BJ (cell line): Measurements from ENCODE around the gene CHKA. TPM values are rescaled to one million over a fixed set of nuclear protein-coding genes. Genes with fewer than 3 reads are reported as not detected.

Experiments
- CTCF ChIA-PET: fragments of 350-600 bp; formaldehyde crosslinking; extraction: SDS; loops from one replicate; lab custom pipeline; 2021; ENCODE audit warnings: antibody characterized with exemption, inconsistent platforms; lab: Yijun Ruan, JAX
- POLR2A ChIA-PET: fragments of 300-600 bp; sonication (Branson Sonifier 250); formaldehyde crosslinking; extraction: SDS; loops from one replicate; lab custom pipeline; 2021; ENCODE audit warnings: antibody characterized with exemption; lab: Charles Lee
- DNase-seq: peaks from one replicate; pipeline ENCODE4 v3.0.0-alpha.2; 2011; ENCODE audit warnings: low read depth
- H3K27me3 ChIP-seq: 2 replicates; pipeline ENCODE4 v1.6.0; 2011; ENCODE audit warnings: low read length; ENCODE audit not compliant: control insufficient read depth, insufficient read depth
- H3K36me3 ChIP-seq: 2 replicates; pipeline ENCODE4 v1.5.1; 2011; ENCODE audit warnings: low read length; ENCODE audit not compliant: control insufficient read depth, insufficient read depth
- H3K4me3 ChIP-seq: 2 replicates; pipeline ENCODE4 v1.5.1; 2011; ENCODE audit warnings: low read depth, mild to moderate bottlenecking, control low read depth, low read length
- polyA plus RNA-seq: library from polyadenylated mRNA; depleted of rRNA; stranded (reverse); fragments of >200 nt; gene quantifications from 2 replicates; pipeline ENCODE4 v1.2.3, GENCODE V29; 2011
- TF ChIP-seq, protein P1 (sequence below): IDR thresholded peaks from 2 replicates; pipeline ENCODE4 v1.5.1; 2011; ENCODE audit warnings: low read depth, mild to moderate bottlenecking, control low read depth, inconsistent platforms, low read length, moderate library complexity; ENCODE audit not compliant: insufficient read depth

The CHKA gene
- polyA plus RNA-seq, 1 experiment: 5.9 TPM

GRCh38 chr11:68011051-68011943 is 109.9 kb downstream of the CHKA start:
- no peak for DNase-seq
- Histone ChIP-seq H3K36me3 (no peaks in the 10 kb centered on the region; the same call in 1 of the 2 replicates), H3K27me3 (no peaks in the 10 kb centered on the region), H3K4me3 (peak overlapping the region; percentile 50)
- CTCF ChIA-PET: interaction anchor here (0.9 to 2.8 kb wide), 5 partner anchors 17 to 199 kb away, joined by 3 to 13 read pairs (median 6); no protein-coding TSS in a partner anchor
- POLR2A ChIA-PET: interaction anchor here (0.5 to 1.1 kb wide), 2 partner anchors 23 to 31 kb away, joined by 3 to 4 read pairs; no protein-coding TSS in a partner anchor
- TF ChIP-seq, protein P1, sequence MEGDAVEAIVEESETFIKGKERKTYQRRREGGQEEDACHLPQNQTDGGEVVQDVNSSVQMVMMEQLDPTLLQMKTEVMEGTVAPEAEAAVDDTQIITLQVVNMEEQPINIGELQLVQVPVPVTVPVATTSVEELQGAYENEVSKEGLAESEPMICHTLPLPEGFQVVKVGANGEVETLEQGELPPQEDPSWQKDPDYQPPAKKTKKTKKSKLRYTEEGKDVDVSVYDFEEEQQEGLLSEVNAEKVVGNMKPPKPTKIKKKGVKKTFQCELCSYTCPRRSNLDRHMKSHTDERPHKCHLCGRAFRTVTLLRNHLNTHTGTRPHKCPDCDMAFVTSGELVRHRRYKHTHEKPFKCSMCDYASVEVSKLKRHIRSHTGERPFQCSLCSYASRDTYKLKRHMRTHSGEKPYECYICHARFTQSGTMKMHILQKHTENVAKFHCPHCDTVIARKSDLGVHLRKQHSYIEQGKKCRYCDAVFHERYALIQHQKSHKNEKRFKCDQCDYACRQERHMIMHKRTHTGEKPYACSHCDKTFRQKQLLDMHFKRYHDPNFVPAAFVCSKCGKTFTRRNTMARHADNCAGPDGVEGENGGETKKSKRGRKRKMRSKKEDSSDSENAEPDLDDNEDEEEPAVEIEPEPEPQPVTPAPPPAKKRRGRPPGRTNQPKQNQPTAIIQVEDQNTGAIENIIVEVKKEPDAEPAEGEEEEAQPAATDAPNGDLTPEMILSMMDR: no peak

- TF ChIP-seq, protein P1: peak; percentile 33
- no peaks in the 10 kb centered on the region for H3K27me3 ChIP-seq
- no peak for DNase-seq
- peak within 1 kb of the TSS; percentile 50 for H3K4me3 ChIP-seq
- no peaks in the 10 kb centered on the region; the same call in 1 of the 2 replicates for H3K36me3 ChIP-seq
- ChIA-PET CTCF (interaction anchor here (0.6 to 2.8 kb wide), 6 partner anchors 9 to 1367 kb away, joined by 3 to 13 read pairs (median 6); no protein-coding TSS in a partner anchor), POLR2A (interaction anchor here (0.5 to 1.1 kb wide), 2 partner anchors 24 to 32 kb away, joined by 3 to 4 read pairs; no protein-coding TSS in a partner anchor)
These were observed 110.8 kb downstream of the CHKA start, which contains the start of gene ALDH3B1 for GRCh38 chr11:68010090-68011041. Gene ALDH3B1 (plus strand): TSS chr11:68010327. CDS start chr11:68015298, 4,971 bp downstream.

- Histone ChIP-seq H3K4me3 (peak overlapping the region; percentile 50), H3K36me3 (no peaks in the 10 kb centered on the region), H3K27me3 (no peaks in the 10 kb centered on the region)
- CTCF ChIA-PET: interaction anchor here (0.6 to 2.8 kb wide), 7 partner anchors 9 to 1367 kb away, joined by 3 to 13 read pairs (median 5); no protein-coding TSS in a partner anchor
- TF ChIP-seq, protein P1: peak; percentile 17
- POLR2A ChIA-PET: interaction anchor here (0.5 kb wide), 1 partner anchor 146 kb away, joined by 3 read pairs; no protein-coding TSS in a partner anchor
- DNase-seq: no peak
These were observed 111.6 kb downstream of the CHKA start for GRCh38 chr11:68009391-68010089.

- POLR2A ChIA-PET: interaction anchor here (0.5 kb wide), 1 partner anchor 146 kb away, joined by 3 read pairs; no protein-coding TSS in a partner anchor
- Histone ChIP-seq H3K27me3 (no peaks in the 10 kb centered on the region), H3K36me3 (no peaks in the 10 kb centered on the region), H3K4me3 (no peak overlapping the region)
- no peak for DNase-seq
- TF ChIP-seq, protein P1: no peak
- CTCF ChIA-PET: interaction anchor here (1.1 to 2.8 kb wide), 4 partner anchors 13 to 201 kb away, joined by 3 to 13 read pairs (median 6); no protein-coding TSS in a partner anchor
These were observed 112.5 kb downstream of the CHKA start for GRCh38 chr11:68008381-68009337.
